Erythroblast (primary cell): ENCODE results near the gene CFAP54.

Experiments
- GATA1 ChIP-seq: IDR thresholded peaks from 2 replicates; pipeline ENCODE4 v1.6.1; 2011; ENCODE audit warnings: low read depth, mild to moderate bottlenecking, control low read depth, low read length, moderate library complexity
- POLR2A ChIP-seq: IDR thresholded peaks from 2 replicates; pipeline ENCODE4 v1.6.1; 2011; ENCODE audit warnings: mild to moderate bottlenecking, low read length

- no peak for TF ChIP-seq POLR2A
- no peak for TF ChIP-seq GATA1
Observed at GRCh38 chr12:96447256-96447655, 42.1 kb upstream of the CFAP54 start.
